GM12872 (cell line): ENCODE measurements around the gene LRRC3.

Source experiments
- CTCF ChIP-seq: IDR thresholded peaks from 3 replicates; pipeline ENCODE4 v1.5.1; 2011; ENCODE audit warnings: low read depth, mild to moderate bottlenecking, low read length, moderate library complexity; ENCODE audit not compliant: insufficient read depth

Gene LRRC3

DNA sequence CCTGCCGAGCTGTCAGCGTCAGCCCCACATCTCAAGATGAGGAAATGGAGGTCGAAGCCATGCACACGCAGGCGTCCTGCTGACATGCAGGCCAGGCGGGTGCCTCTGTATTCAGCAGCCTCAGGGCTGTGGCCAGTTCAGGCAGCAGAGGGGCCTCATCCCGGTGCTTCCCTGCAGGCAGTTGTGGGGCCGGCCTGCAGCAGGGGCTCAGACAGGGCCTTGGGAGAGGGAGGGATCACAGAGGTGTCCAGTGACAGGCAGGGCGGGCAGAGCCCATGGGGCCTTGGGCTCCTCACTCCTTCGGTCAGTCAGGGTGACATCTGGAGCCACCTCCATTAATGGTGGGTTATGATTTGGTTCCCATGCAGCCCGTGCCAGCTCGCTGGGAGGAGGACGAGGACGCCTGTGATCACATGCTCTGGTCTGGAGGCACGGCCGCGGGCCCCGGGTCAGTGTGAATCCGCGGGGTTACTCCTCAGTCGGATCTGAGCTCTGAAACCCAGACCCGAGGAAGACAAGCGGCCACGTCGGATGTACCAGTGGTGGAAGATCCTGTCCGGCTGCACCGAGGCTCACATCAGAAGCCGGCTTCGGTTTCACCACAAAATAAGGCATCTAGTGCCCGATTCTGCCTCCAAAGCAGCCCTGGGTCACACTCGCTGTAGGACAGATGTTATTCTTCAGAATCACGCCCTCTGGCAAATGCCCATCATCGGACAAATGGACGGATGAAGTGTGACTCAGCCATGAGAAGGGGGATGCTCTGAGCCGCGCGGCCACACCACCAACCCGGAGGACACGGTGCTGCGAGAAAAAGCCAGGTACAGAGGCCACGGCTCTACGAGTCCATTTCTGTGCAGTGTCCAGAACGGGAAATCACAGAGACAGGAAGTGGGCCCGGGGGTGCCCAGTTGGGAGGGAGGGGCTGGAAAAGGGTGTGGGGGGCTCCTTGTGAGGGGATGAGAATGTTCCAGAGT lies 51.3 kb downstream of the LRRC3 start:
- no peak for TF ChIP-seq CTCF

DNA sequence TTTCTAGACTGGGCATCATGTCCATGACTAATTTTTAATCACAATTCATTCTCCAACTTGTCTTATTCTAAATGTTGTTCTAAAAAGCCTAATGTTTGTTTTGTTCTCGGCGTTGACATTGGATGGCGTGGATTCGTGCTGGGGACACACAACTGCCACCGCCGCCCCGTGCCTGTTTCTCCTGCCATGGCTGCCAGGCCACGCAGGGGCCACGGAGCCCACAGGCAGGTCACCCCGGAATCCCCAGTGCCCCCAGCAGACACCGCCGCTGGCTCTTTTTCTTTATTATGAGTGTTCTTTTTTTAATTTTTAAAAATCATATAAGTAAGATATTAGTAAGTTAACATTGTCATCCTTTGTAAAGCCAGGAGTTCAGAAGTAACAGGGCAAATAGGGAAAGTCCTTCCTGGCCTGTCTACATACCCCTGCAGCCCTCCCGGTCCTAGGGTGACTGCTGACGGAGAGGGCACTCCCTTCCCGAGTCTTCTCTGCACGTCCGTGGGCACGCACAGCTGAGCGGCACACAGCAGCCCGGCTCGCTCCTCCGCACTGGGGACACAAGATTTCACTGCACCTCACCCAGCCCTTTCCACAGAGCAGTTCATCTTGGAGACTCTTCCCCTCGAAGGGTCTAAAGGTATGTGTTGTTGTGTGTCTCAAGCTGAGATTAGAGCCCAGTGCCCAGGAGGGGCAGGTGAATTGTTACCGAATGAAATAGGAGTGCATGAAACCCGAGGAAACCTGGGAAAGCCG lies 52.5 kb downstream of the LRRC3 start:
- no peak for TF ChIP-seq CTCF

DNA sequence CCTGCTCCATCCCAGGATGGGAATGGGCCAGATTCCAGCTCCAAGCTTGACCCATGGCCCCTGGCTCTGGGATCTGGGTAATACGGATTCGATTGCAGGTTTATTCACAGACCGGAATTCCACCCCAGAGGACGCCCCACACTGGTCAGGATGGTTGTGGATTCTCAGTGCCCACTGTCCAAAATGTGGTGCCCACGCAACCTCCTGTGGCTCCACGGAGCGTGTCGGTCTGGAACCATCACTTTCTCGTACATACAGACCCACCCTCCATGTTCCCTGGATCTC lies 53.1 kb downstream of the LRRC3 start:
- TF ChIP-seq CTCF, result no peak

- no peak for TF ChIP-seq CTCF
Observed at GRCh38 chr21:44508711-44509445, 53.6 kb downstream of the LRRC3 start.

GRCh38 chr21:44509539-44509938 lies 54.2 kb downstream of the LRRC3 start:
- TF ChIP-seq CTCF, result peak; percentile 54

DNA sequence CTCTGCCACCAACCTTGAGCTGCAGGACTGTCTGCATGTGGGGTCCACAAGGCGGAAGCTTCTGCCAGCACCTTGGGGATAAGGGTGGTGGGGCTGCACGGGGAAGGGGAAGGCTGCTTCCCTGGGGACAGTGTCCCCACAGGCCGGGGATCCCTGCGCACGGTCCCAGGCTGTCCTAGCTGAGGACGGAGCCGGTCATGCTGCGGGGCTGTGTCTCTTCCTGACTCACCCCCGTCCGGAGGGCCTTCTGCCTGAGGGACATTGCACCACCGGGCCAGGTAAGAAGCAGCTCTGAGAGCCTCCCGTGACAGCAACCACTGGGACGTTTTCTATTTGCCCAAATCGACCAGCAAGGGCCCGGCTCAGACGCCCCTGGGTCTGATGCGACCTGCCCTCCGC lies 54.8 kb downstream of the LRRC3 start:
- TF ChIP-seq CTCF, result no peak
